GM18909 (cell line): ENCODE measurements around the gene UBA7.

Experiments
- ATAC-seq: cut with Tn5 transposase; IDR thresholded peaks from one replicate; pipeline ENCODE4 v1.9.1; 2021; ENCODE audit warnings: mild to moderate bottlenecking; ENCODE audit not compliant: unreplicated experiment, poor library complexity

The UBA7 gene

DNA sequence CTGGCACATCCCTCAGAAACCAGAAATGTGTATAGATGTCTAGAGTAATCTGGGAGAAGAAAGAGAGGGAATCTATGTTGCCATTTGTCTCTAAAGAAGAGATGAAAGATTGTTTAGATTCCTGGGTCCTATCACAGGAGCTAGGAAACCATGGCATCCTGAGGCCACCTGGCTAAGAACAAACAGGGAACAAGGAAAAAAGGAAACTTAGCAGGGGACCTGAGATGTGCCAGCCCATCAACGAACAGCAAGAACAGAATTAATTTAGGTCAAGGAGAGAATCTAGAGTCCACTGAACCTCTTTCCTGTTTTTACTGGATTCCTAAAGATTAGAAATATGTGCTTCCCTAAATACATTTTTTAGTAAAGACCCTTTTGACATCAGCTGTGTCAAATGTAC lies 57.7 kb downstream of the UBA7 start:
- no peak for ATAC-seq
